ENCODE measurements around the gene ASB14.
"Not testable (repeated sequence)": the region's sequence is repeated elsewhere in the genome, so short reads cannot be mapped to it uniquely, and the experiment has no call there.

The ASB14 gene

GRCh38 chr3:57292159-57292896 lies at the start of gene ASB14:
Gene ASB14, minus strand, starts transcription at chr3:57292685. Its CDS starts 652 bp downstream, at chr3:57292033.
- FAIRE-seq: no peak

GRCh38 chr3:57339071-57339642 lies 46.7 kb upstream of the ASB14 start:
- FAIRE-seq: not testable (repeated sequence)

GRCh38 chr3:57338272-57339070 lies 46.0 kb upstream of the ASB14 start:
- not testable (repeated sequence) for FAIRE-seq

GRCh38 chr3:57335283-57335938 lies 42.9 kb upstream of the ASB14 start:
- no peak for FAIRE-seq

- no peak for FAIRE-seq
These were observed 38.7 kb upstream of the ASB14 start for GRCh38 chr3:57331078-57331610.

- FAIRE-seq: not testable (repeated sequence)
These were observed 34.0 kb upstream of the ASB14 start for GRCh38 chr3:57326498-57326897.

- no peak for FAIRE-seq
These were observed 21.7 kb upstream of the ASB14 start for GRCh38 chr3:57314204-57314603.

GRCh38 chr3:57309769-57310360 lies 17.4 kb upstream of the ASB14 start:
- no peak for FAIRE-seq

- not testable (repeated sequence) for FAIRE-seq
These were observed 11.0 kb upstream of the ASB14 start for GRCh38 chr3:57303520-57303919.

GRCh38 chr3:57298041-57298440 lies 5.6 kb upstream of the ASB14 start:
- no peak for FAIRE-seq

- no peak for FAIRE-seq
These were observed 527 bp upstream of the ASB14 start for GRCh38 chr3:57292897-57293526.

- no peak for FAIRE-seq
These were observed 4.1 kb downstream of the ASB14 start for GRCh38 chr3:57288403-57288802.

- FAIRE-seq: no peak
These were observed 5.3 kb downstream of the ASB14 start for GRCh38 chr3:57287205-57287604.

GRCh38 chr3:57283334-57283733 lies 9.2 kb downstream of the ASB14 start:
- FAIRE-seq: no peak

GRCh38 chr3:57281715-57282114 lies 10.8 kb downstream of the ASB14 start:
- FAIRE-seq: no peak

GRCh38 chr3:57279685-57280084 lies 12.8 kb downstream of the ASB14 start:
- FAIRE-seq: no peak

- FAIRE-seq: no peak
These were observed 14.2 kb downstream of the ASB14 start for GRCh38 chr3:57278237-57278636.

GRCh38 chr3:57275393-57275792 lies 17.1 kb downstream of the ASB14 start:
- no peak for FAIRE-seq

- no peak for FAIRE-seq
These were observed 17.6 kb downstream of the ASB14 start for GRCh38 chr3:57274845-57275244.

- no peak for FAIRE-seq
These were observed 24.1 kb downstream of the ASB14 start for GRCh38 chr3:57268416-57268815.

- FAIRE-seq: peak; percentile 5
These were observed 30.6 kb downstream of the ASB14 start for GRCh38 chr3:57261929-57262328.

GRCh38 chr3:57261119-57261518 lies 31.4 kb downstream of the ASB14 start:
- no peak for FAIRE-seq

All from islet of Langerhans (tissue), 1 donor.